ENCODE measurements around the gene IKBKG. TPM values are rescaled to one million over a fixed set of nuclear protein-coding genes. Genes with fewer than 3 reads are reported as not detected.
"Not testable (repeated sequence)": the region's sequence is repeated elsewhere in the genome, so short reads cannot be mapped to it uniquely, and the experiment has no call there.

Gene IKBKG
- total RNA-seq, 1 donor from 2014 or later = 11.8 TPM

DNA sequence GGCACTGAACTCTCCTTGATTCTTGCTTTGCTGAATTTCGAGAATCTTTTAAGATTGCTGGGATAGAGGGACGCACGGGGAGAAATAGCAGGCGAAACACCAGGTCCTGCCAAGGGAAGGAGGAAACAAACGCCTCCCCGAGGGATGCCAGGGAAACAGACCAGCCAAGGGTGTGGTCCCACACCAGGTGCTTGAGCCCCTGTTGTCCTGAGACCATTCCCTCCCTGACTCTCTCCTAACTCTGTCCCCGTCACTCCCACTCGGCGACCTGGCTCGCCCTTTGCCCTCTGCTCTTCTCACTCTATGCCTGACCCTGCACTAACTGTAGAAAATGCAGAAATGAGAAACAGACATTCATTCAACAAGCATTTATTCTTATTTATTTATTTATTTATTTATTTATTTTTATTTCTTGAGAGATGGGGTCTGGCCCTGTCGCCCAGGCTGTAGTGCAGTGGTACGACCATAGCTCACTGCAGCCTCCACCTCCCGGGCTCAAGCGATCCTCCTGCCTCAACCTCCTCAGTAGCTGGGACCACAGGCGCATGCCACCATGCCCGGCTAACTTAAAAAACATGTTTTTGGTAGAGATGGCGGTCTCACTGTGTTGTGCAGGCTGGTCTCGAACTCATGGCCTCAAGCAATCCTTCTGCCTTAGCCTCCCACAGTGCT, 55.5 kb downstream of the IKBKG start:
- Histone ChIP-seq H3K4me1 (no peaks in the 10 kb centered on the region), H3K27ac (no peak overlapping the region), H3K27me3 (no peaks in the 10 kb centered on the region), H3K9me3 (no peaks in the 10 kb centered on the region), H3K4me3 (no peak overlapping the region), H3K36me3 (no peaks in the 10 kb centered on the region)
- intact Hi-C loops (cut with DNase I) = no loop called here
- no peak for DNase-seq (ENCODE audit: extremely low spot score in 2 of 2)
- TF ChIP-seq POLR2AphosphoS5 (IDR thresholded peaks at IDR 0.05; ENCODE audit: insufficient read depth in 1 of 2, low read depth in 1 of 2) (no peak), POLR2A (IDR thresholded peaks at IDR 0.05) (no peak)
- TF ChIP-seq, protein P1, sequence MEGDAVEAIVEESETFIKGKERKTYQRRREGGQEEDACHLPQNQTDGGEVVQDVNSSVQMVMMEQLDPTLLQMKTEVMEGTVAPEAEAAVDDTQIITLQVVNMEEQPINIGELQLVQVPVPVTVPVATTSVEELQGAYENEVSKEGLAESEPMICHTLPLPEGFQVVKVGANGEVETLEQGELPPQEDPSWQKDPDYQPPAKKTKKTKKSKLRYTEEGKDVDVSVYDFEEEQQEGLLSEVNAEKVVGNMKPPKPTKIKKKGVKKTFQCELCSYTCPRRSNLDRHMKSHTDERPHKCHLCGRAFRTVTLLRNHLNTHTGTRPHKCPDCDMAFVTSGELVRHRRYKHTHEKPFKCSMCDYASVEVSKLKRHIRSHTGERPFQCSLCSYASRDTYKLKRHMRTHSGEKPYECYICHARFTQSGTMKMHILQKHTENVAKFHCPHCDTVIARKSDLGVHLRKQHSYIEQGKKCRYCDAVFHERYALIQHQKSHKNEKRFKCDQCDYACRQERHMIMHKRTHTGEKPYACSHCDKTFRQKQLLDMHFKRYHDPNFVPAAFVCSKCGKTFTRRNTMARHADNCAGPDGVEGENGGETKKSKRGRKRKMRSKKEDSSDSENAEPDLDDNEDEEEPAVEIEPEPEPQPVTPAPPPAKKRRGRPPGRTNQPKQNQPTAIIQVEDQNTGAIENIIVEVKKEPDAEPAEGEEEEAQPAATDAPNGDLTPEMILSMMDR (IDR thresholded peaks at IDR 0.05) = no peak

DNA sequence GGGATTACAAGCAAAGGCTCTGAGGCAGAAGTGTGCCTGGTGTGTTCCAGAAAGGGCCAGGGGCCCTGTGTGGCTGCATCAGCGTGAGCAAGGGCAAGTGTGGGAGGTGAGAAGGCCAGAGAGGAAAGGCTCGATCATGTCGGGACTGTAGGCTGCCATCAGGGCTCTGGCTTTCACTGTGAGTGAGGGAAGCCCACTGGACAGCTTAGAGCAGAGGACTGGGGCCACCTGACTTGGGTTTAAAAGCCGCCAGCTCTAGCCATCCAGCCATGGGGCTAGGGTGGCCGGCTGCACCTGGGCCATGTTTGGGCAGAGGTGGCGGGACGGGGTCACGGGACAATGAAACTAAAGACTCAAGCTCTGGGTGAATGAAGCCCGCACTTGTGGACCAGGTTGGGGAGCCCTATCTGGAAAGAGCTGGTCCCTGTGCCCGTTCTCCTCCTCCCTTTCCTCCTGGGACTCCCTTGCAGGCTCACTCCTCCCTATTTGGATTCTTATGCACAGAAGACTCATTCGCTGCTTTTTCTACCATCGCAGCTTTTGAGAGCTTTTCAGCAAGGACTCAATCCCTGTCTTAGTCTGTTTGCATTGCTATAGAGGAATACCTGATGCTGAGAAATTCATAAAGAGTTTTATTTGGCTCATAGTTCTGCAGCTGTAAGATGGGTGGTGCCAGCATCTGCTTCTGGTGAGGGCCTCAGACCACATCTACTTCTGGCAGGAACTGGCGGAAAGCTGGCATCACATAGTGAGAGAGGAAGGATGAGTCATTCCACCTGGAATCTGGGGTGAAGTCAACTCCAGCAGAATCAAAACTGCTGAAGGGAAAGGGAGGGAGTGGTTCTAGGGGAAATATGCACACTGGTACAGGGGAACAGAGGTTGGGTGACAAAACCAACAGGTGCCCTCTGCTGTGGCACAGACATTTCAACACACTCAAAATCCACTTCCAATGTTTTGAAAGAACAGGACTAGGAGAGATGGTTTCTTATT, 56.3 kb downstream of the IKBKG start:
- Histone ChIP-seq H3K9me3 (no peaks in the 10 kb centered on the region), H3K27me3 (no peaks in the 10 kb centered on the region), H3K4me3 (no peak overlapping the region), H3K4me1 (no peaks in the 10 kb centered on the region), H3K36me3 (no peaks in the 10 kb centered on the region), H3K27ac (no peak overlapping the region)
- TF ChIP-seq, protein P1 (IDR thresholded peaks at IDR 0.05) = no peak
- TF ChIP-seq POLR2AphosphoS5 (IDR thresholded peaks at IDR 0.05; ENCODE audit: insufficient read depth in 1 of 2, low read depth in 1 of 2) = no peak
- no peak for TF ChIP-seq POLR2A (IDR thresholded peaks at IDR 0.05)
- DNase-seq (ENCODE audit: extremely low spot score in 2 of 2) = no peak
- intact Hi-C loops (cut with DNase I) = no loop called here

DNA sequence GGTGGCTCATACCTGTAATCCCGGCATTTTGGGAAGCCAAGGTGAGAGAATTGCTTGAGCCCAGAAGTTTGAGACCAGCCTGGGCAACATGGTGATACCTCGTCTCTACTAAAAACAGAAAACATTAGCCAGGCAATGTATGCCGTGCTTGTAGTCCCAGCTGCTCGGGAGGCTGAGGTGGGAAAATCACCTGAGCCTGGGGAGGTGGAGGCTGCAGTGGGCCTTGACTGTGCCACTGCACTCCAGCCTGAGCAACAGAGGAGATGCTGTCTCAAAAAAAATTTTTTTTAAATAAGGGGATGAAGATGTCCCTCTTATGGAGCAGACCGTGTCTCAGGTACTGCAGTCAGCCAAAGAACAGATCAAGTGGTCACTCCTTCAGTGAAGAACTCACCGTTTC, 58.1 kb downstream of the IKBKG start:
- TF ChIP-seq, protein P1 (IDR thresholded peaks at IDR 0.05) = no peak
- no peak for TF ChIP-seq POLR2A (IDR thresholded peaks at IDR 0.05)
- no peak for TF ChIP-seq POLR2AphosphoS5 (IDR thresholded peaks at IDR 0.05; ENCODE audit: insufficient read depth in 1 of 2, low read depth in 1 of 2)
- H3K36me3 ChIP-seq = no peaks in the 10 kb centered on the region
- no peaks in the 10 kb centered on the region for H3K4me1 ChIP-seq
- no peaks in the 10 kb centered on the region for H3K9me3 ChIP-seq
- H3K27me3 ChIP-seq = no peaks in the 10 kb centered on the region
- DNase-seq (ENCODE audit: extremely low spot score in 2 of 2) = no peak
- no peak overlapping the region for H3K27ac ChIP-seq
- H3K4me3 ChIP-seq = no peak overlapping the region
- intact Hi-C loops (cut with DNase I) = no loop called here

DNA sequence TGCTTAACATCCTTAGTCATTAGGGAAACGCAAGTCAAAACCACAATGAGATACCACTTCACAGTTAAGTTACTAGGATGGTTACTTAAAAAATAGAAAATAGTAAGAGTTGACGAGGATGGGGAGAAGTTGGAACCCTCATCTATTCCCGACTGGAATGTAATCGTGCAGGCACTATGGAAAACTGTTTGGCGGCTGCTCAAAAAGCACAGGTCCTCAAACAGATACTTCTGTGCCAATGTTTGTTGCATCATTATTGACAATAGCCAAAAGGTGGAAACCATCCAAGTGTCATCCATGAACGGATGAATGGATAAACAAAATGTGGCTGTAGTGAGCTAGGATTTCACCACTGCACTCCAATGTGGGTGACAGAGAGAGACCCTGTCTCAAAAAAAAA, 60.0 kb downstream of the IKBKG start:
- Histone ChIP-seq H3K27me3 (no peaks in the 10 kb centered on the region), H3K9me3 (no peaks in the 10 kb centered on the region), H3K27ac (no peak overlapping the region), H3K36me3 (no peaks in the 10 kb centered on the region), H3K4me3 (no peak overlapping the region), H3K4me1 (no peaks in the 10 kb centered on the region)
- TF ChIP-seq, protein P1 (IDR thresholded peaks at IDR 0.05) = no peak
- no peak for DNase-seq (ENCODE audit: extremely low spot score in 2 of 2)
- intact Hi-C loops (cut with DNase I) = no loop called here

DNA sequence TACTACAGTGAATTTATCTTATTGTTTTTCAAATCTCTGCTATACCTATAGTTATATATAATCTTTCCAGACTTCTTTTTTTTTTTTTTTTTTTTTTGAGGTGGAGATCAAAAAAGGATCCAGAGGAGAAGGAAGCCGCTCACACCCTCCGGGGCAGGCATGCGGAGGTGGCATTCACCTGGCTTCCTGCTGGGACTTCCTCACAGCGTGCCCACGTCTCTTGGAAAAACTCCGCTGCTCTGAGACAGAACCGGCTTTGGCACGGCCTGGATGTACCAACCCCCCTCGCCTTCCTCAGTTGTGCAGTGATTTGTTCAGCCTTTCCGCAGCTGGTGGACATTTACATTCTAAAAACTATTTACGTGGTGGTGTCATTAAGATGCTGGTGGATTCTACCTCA, 60.6 kb downstream of the IKBKG start:
- H3K36me3 ChIP-seq; H3K27me3 ChIP-seq; DNase-seq (ENCODE audit: extremely low spot score in 2 of 2); H3K9me3 ChIP-seq; H3K27ac ChIP-seq; H3K4me3 ChIP-seq; H3K4me1 ChIP-seq; intact Hi-C loops (cut with DNase I): not testable (repeated sequence)

DNA sequence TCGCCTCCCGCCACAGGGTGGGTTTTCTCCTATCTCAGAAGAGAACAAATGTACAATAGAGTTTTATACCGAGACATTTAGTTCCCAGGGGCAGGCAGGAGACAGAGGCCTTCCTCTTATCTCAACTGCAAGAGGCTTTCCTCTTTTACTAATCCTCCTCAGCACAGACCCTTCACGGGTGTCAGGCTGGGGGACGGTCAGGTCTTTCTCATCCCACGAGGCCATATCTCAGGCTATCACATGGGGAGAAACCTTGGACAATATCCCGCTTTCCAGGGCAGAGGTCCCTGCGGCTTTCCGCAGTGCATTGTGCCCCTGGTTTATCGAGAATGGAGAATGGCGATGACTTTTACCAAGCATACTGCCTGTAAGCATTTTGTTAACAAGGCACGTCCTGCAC, 61.4 kb downstream of the IKBKG start:
- H3K4me3 ChIP-seq; H3K27ac ChIP-seq; H3K36me3 ChIP-seq; H3K27me3 ChIP-seq; DNase-seq (ENCODE audit: extremely low spot score in 2 of 2); H3K4me1 ChIP-seq; intact Hi-C loops (cut with DNase I); H3K9me3 ChIP-seq: not testable (repeated sequence)

DNA sequence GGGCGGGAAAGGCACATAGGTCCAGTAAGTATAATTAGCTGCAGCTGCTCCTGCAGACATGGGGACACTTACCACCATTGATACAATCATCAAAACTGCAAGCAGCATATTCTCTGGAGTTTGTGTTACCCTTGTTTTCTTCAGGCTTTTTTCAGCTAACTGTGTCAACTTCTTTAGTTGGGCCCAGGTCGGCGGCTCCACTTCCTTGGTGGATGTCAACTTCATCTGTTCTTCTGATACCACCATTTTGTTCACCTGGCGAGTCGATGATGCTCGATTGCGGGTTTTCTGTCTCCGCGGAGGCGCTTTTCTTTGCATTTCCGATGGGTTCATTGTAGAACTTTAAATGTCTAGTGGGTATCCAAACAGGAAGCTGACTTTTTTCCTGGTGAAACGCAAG, 63.7 kb downstream of the IKBKG start:
- H3K4me1 ChIP-seq; DNase-seq (ENCODE audit: extremely low spot score in 2 of 2); H3K9me3 ChIP-seq; intact Hi-C loops (cut with DNase I); H3K4me3 ChIP-seq; H3K27ac ChIP-seq; H3K36me3 ChIP-seq; H3K27me3 ChIP-seq: not testable (repeated sequence)

DNA sequence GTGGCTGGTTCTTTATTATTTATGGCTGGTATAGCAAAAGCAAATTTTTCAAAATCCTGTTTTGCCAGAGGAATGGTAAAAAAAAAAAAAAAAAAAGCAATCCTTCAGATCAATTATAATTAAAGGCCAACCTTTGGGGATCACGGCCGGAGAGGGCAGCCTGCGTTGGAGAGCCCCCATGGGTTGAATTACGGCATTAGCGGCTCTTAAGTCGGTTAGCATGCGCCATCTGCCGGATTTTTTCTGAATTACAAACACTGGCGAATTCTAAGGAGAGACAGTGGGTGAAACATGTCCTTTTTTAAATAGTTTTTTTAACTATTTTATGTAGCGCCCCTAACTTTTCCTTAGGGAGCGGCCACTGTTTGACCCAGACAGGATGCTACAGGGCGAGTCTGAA, 66.2 kb downstream of the IKBKG start:
- H3K4me3 ChIP-seq; H3K27me3 ChIP-seq; H3K36me3 ChIP-seq; H3K27ac ChIP-seq; DNase-seq (ENCODE audit: extremely low spot score in 2 of 2); H3K9me3 ChIP-seq; intact Hi-C loops (cut with DNase I); H3K4me1 ChIP-seq: not testable (repeated sequence)

All from vagina (tissue), 2 donors.